Uterus (tissue), 2 donors: ENCODE results near the gene GTPBP3.

ENCODE experiments used
- CTCF ChIP-seq, 4 experiments: fragments of 200-600 bp in 2 of 4; fragments of 450-650 bp in 2 of 4; sonication (generic) in 2 of 4; IDR thresholded peaks; one replicate each; pipeline ENCODE4 v1.5.1; 2016 to 2019; ENCODE audit warnings: antibody characterized with exemption in 4 of 4, mild to moderate bottlenecking in 2 of 4, moderate library complexity in 1 of 4
- POLR2A ChIP-seq, 2 donors: fragments of 450-650 bp; IDR thresholded peaks; one replicate each; pipeline ENCODE4 v1.6.1; 2016; ENCODE audit warnings: antibody characterized with exemption in 2 of 2, mild to moderate bottlenecking in 1 of 2, moderate library complexity in 1 of 2

DNA sequence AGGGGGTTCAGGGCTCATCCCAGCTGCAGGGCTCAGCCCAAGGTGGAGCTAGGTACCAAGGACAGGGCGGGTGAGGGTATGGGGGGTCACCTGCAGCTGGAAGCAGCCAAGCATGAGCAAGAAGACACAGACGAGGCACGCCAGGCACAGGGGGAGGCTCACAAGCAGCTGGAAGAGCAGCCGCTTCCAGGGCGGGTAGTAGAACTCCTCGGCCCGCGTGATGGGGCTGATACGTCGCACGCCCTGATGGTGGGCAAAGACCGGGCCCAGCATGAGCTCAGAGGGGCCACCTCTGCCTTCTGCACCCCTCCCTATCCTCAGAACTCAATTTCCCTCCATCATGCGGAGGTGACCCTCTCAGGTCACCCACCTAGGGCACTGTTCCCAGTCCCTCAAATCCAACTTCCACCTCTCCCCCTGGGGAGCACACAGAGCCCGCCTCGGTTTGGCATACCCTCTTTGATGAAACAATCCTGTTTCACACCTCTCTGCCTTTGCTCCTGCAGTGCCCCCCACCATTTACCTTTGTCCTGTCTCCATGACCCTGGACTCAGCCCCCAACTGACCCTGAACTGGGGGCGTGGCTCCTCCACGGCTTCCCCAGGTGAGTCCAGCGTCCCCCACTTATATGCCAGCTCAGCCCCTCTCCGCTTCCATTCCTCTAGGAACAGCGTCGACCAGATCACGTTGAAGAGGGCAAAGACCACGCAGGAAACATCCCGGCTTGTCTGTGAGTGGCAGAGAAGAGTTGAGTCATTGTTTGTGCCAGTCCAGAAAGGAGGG, 6.9 kb upstream of the GTPBP3 start:
- TF ChIP-seq CTCF (IDR thresholded peaks at IDR 0.05) (no peak), POLR2A (IDR thresholded peaks at IDR 0.05) (no peak)
